ENCODE data around the gene ORM2.

Gene ORM2

GRCh38 chr9:114365194-114365593, 35.5 kb downstream of the ORM2 start:
- H3K4me3 ChIP-seq (ENCODE audit: low read depth, low read length), result no peak overlapping the region

GRCh38 chr9:114366334-114367128, 36.9 kb downstream of the ORM2 start:
- DNase-seq (ENCODE audit: low read depth), result peak; percentile 84
- TF ChIP-seq CTCF (IDR thresholded peaks at IDR 0.05; ENCODE audit: low read depth, low read length) (no peak), POLR2A (IDR thresholded peaks at IDR 0.05; ENCODE audit: extremely low read depth, insufficient read length) (no peak), MYC (IDR thresholded peaks at IDR 0.05; ENCODE audit: low read depth, low read length) (no peak), MAX (IDR thresholded peaks at IDR 0.05; ENCODE audit: low read depth, low read length) (no peak)
- no peak overlapping the region for H3K4me3 ChIP-seq (ENCODE audit: low read depth, low read length)

More at GRCh38 chr9:114365194-114365593, 35.5 kb downstream of the ORM2 start:
- TF ChIP-seq CTCF (IDR thresholded peaks at IDR 0.05; ENCODE audit: low read depth, low read length) (no peak), POLR2A (IDR thresholded peaks at IDR 0.05; ENCODE audit: extremely low read depth, insufficient read length) (no peak), MAX (IDR thresholded peaks at IDR 0.05; ENCODE audit: low read depth, low read length) (no peak), MYC (IDR thresholded peaks at IDR 0.05; ENCODE audit: low read depth, low read length) (no peak)
- DNase-seq (ENCODE audit: low read depth), result no peak

GRCh38 chr9:114367366-114367765, 37.7 kb downstream of the ORM2 start:
- DNase-seq (ENCODE audit: low read depth), result no peak
- no peak for TF ChIP-seq MYC (IDR thresholded peaks at IDR 0.05; ENCODE audit: low read depth, low read length)
- no peak for TF ChIP-seq MAX (IDR thresholded peaks at IDR 0.05; ENCODE audit: low read depth, low read length)
- no peak for TF ChIP-seq POLR2A (IDR thresholded peaks at IDR 0.05; ENCODE audit: extremely low read depth, insufficient read length)

GRCh38 chr9:114367772-114368569, 38.3 kb downstream of the ORM2 start:
- TF ChIP-seq POLR2A (IDR thresholded peaks at IDR 0.05; ENCODE audit: extremely low read depth, insufficient read length) (no peak), MYC (IDR thresholded peaks at IDR 0.05; ENCODE audit: low read depth, low read length) (no peak), CTCF (IDR thresholded peaks at IDR 0.05; ENCODE audit: low read depth, low read length) (no peak), MAX (IDR thresholded peaks at IDR 0.05; ENCODE audit: low read depth, low read length) (no peak)
- DNase-seq (ENCODE audit: low read depth), result peak; percentile 22
- no peak overlapping the region for H3K4me3 ChIP-seq (ENCODE audit: low read depth, low read length)

More at GRCh38 chr9:114367366-114367765, 37.7 kb downstream of the ORM2 start:
- no peak overlapping the region for H3K4me3 ChIP-seq (ENCODE audit: low read depth, low read length)

GRCh38 chr9:114369216-114370130, 39.8 kb downstream of the ORM2 start:
- no peak overlapping the region for H3K4me3 ChIP-seq (ENCODE audit: low read depth, low read length)
- no peak for TF ChIP-seq POLR2A (IDR thresholded peaks at IDR 0.05; ENCODE audit: extremely low read depth, insufficient read length)
- no peak for TF ChIP-seq CTCF (IDR thresholded peaks at IDR 0.05; ENCODE audit: low read depth, low read length)
- no peak for TF ChIP-seq MYC (IDR thresholded peaks at IDR 0.05; ENCODE audit: low read depth, low read length)
- no peak for TF ChIP-seq MAX (IDR thresholded peaks at IDR 0.05; ENCODE audit: low read depth, low read length)
- DNase-seq (ENCODE audit: low read depth), result no peak

Data from NB4 (cell line).